Naive B cell (primary cell): Measurements from ENCODE around the gene MPHOSPH10. TPM values are rescaled to one million over a fixed set of nuclear protein-coding genes. Genes with fewer than 3 reads are reported as not detected.
"Not testable (repeated sequence)": the region's sequence is repeated elsewhere in the genome, so short reads cannot be mapped to it uniquely, and the experiment has no call there.

Experiments
- ATAC-seq, 2 donors: fragments of 150-1000 bp; cut with Tn5 transposase; 2 replicates each; pipeline ENCODE4 v1.10.0; 2021; ENCODE audit warnings: low read depth in 2 of 2, mild to moderate bottlenecking in 2 of 2, moderate library complexity in 2 of 2
- DNase-seq: peaks from one replicate; pipeline ENCODE4 v3.0.0; 2022
- H3K27ac Mint-ChIP-seq, 6 donors: one replicate each; pipeline ENCODE4 v1.8.0; 2020 to 2022; ENCODE audit warnings: mild to moderate bottlenecking in 6 of 6, mixed read lengths in 6 of 6, moderate library complexity in 5 of 6, inconsistent platforms in 2 of 6
- H3K27me3 Mint-ChIP-seq, 3 donors: one replicate each; pipeline ENCODE4 v1.8.0; 2021 to 2022; ENCODE audit warnings: mixed read lengths in 3 of 3, mild to moderate bottlenecking in 1 of 3
- H3K36me3 Mint-ChIP-seq, 2 donors: one replicate each; pipeline ENCODE4 v1.8.0; 2020 to 2022; ENCODE audit warnings: mixed read lengths in 2 of 2, inconsistent platforms in 1 of 2, mild to moderate bottlenecking in 1 of 2
- H3K4me1 Mint-ChIP-seq, 3 donors: one replicate each; pipeline ENCODE4 v1.8.0; 2020 to 2022; ENCODE audit warnings: mixed read lengths in 3 of 3, inconsistent platforms in 1 of 3, mild to moderate bottlenecking in 1 of 3, moderate library complexity in 1 of 3
- H3K4me3 Mint-ChIP-seq, 8 donors: one replicate each; pipeline ENCODE4 v1.8.0; 2020 to 2022; ENCODE audit warnings: mild to moderate bottlenecking in 8 of 8, mixed read lengths in 8 of 8, moderate library complexity in 8 of 8, inconsistent platforms in 2 of 8
- H3K9me3 Mint-ChIP-seq, 7 donors: one replicate each; pipeline ENCODE4 v1.8.0; 2020 to 2022; ENCODE audit warnings: mixed read lengths in 7 of 7, mild to moderate bottlenecking in 5 of 7, inconsistent platforms in 2 of 7, moderate library complexity in 1 of 7
- polyA plus RNA-seq, 6 donors: library from polyadenylated mRNA; unstranded; fragments of 300-500 nt; fragmentation: Illumina TruSeq; gene quantifications; one replicate each; pipeline ENCODE4 v1.2.3, GENCODE V29; 2021; ENCODE audit warnings: low read depth in 6 of 6

MPHOSPH10 gene, protein sequence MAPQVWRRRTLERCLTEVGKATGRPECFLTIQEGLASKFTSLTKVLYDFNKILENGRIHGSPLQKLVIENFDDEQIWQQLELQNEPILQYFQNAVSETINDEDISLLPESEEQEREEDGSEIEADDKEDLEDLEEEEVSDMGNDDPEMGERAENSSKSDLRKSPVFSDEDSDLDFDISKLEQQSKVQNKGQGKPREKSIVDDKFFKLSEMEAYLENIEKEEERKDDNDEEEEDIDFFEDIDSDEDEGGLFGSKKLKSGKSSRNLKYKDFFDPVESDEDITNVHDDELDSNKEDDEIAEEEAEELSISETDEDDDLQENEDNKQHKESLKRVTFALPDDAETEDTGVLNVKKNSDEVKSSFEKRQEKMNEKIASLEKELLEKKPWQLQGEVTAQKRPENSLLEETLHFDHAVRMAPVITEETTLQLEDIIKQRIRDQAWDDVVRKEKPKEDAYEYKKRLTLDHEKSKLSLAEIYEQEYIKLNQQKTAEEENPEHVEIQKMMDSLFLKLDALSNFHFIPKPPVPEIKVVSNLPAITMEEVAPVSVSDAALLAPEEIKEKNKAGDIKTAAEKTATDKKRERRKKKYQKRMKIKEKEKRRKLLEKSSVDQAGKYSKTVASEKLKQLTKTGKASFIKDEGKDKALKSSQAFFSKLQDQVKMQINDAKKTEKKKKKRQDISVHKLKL
- 10 to 100 TPM; 10.5 to 27.4 (median 22.2) TPM for polyA plus RNA-seq

DNA sequence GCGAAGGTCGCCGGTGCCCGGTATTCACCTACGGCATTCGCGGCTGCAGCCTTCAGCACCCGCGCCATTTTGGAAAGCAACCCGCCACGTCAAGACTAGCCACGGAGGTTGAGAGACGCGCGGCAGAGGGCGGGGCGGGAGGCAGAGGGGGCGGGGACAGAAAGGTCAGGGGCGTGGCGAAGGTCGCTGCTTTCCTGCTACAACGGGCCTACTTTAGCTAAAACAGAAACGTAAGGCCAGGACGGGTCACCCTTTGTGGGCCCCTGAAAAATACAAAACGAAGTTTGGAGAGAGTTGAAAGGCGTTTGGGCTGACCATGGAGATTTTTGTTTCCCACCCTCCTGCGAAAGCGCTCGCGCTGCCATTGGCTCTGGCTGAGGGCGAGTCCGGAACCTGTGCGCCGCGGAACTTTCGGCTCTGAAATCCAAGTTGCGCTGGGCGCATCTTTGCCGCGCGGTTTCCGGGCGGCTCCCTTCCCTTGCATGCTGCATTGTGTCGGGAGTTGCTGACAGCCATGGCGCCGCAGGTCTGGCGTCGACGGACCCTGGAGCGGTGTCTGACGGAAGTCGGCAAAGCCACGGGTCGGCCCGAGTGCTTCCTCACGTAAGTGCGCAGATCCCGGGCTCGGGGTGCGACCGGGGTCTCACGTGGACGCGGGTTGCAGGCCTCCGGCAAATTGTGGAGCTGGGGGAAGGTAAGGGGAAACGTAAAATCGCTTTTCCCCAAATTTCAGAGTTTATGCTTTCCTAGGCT lies at the start of gene MPHOSPH10, which contains the start of gene MCEE:
Gene MPHOSPH10 (plus strand): TSS at position 483 of the 753 bp plus-strand sequence. CDS start 32 bp downstream, at position 515.
Gene MCEE (minus strand): TSS at position 78 of the 753 bp plus-strand sequence. CDS start 10 bp downstream, at position 68.
- DNase-seq (peak; percentile 85), ATAC-seq (peak; percentile 87)
- Mint-ChIP-seq H3K27ac (peak within 1 kb of the TSS in 5 of 6 donors; percentile 60 to 92 (median 65)), H3K4me1 (peaks cover 4 to 16% (median 11%) of the 10 kb centered on the region in 3 donors), H3K9me3 (no peaks in the 10 kb centered on the region), H3K4me3 (no peak within 1 kb of the TSS), H3K36me3 (no peaks in the 10 kb centered on the region), H3K27me3 (no peaks in the 10 kb centered on the region)

DNA sequence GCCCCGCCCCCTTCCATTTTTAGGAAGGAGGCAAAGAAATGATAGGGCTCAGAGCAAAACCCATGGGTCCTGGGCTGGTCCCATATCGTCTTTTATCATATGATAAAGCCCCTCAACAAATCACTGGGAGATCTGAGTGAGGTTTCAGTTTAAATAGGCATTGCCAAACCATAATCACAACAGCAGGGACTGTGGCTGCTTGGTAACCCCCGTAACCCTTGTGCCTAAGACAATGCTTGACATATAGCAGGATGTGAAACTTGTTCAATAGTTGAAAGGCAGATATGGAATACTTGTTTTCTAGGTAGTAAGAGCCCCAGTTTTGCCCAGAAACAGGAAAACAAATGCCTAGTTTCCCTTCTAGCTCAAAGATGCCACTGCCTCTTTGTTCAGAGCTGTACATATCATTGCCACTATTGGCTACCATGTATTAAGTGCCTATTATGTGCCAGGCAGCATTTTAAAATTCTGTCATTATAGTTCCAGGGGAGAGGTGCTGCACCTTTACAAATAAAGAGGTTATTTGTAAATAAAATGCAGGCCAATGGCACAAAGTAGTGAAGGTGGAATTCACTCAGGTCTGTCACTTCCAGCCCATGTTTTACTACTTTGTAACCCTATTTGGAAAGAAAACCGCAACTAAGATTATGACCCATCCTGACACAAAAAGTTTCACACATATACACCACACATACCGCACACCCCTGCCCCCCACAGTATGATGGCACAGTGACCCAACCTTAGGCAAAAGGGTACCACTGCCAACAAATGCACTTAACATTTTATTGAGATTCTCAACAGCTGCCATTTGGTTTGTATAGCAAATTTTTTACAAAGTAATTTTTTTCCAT lies 47.8 kb upstream of the MPHOSPH10 start:
- Mint-ChIP-seq H3K27me3 (peaks cover 2 to 17% (median 6%) of the 10 kb centered on the region in 3 donors), H3K4me3 (peak overlapping the region in 4 of 8 donors; percentile 19 to 59 (median 52)), H3K9me3 (no peaks in the 10 kb centered on the region), H3K36me3 (peaks cover 5 to 11% of the 10 kb centered on the region in 2 donors), H3K4me1 (peaks cover 0 to 11% (median 3%) of the 10 kb centered on the region in 3 donors), H3K27ac (peak overlapping the region in 1 of 6 donors; percentile 60)
- DNase-seq: no peak
- ATAC-seq: no peak

DNA sequence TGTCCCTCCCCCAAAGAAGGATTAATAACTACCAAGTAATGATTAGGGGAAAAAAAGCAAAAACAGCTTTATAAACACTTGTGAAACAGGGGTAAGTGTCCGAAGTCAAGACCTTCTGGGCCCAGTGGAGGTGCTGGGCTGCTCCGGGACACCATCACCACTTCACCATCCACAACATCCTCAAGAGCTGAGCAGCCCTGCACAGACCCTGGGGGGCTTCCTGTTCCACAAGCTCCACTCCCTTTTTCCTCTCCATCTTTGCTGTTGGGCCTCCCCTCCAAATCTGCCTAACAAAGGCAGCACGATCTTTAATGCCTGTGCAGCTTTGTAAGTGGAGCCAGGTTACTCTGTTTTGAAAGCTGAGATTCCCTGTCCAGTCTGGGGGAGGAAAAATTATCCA lies 47.1 kb upstream of the MPHOSPH10 start:
- not testable (repeated sequence) for H3K36me3 Mint-ChIP-seq, DNase-seq, H3K27ac Mint-ChIP-seq, ATAC-seq, H3K9me3 Mint-ChIP-seq
- peaks cover 0 to 11% (median 3%) of the 10 kb centered on the region in 3 donors for H3K4me1 Mint-ChIP-seq
- peak overlapping the region in 1 of 8 donors; percentile 59 for H3K4me3 Mint-ChIP-seq
- H3K27me3 Mint-ChIP-seq: peaks cover 6 to 24% (median 8%) of the 10 kb centered on the region in 3 donors

DNA sequence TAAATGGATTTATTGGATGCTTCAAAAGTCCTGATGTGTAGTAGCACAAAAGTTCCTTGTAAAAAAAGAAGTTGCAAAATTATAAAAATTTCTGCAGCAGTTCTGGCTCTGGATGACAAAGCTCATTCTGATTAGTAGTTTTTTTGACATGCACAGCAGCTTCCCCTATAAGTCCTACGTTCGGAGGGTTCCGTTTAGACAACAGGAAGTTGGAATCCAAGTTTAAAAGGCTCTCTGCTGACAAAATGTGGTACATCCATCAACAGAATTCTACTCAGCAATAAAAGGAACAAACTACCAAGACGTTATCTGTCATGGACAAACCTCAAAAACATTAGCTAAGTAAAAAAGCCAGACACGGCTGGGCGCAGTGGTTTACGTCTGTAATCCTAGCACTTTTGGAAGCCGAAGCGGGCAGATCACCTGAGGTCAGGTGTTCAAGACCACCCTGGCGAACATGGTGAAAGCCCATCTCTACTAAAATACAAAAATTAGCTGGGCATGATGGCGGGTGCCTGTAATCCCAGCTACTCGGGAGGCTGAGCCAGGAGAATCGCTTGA lies 46.6 kb upstream of the MPHOSPH10 start:
- Mint-ChIP-seq H3K27ac (peak overlapping the region in 4 of 6 donors; percentile 38 to 89 (median 74)), H3K27me3 (peaks cover 6 to 28% (median 13%) of the 10 kb centered on the region in 3 donors), H3K4me1 (peaks cover 0 to 11% (median 3%) of the 10 kb centered on the region in 3 donors), H3K4me3 (peak overlapping the region; percentile 35 to 88 (median 74))
- not testable (repeated sequence) for H3K9me3 Mint-ChIP-seq, DNase-seq, H3K36me3 Mint-ChIP-seq
- ATAC-seq: peak in 1 of 2 donors; percentile 71

DNA sequence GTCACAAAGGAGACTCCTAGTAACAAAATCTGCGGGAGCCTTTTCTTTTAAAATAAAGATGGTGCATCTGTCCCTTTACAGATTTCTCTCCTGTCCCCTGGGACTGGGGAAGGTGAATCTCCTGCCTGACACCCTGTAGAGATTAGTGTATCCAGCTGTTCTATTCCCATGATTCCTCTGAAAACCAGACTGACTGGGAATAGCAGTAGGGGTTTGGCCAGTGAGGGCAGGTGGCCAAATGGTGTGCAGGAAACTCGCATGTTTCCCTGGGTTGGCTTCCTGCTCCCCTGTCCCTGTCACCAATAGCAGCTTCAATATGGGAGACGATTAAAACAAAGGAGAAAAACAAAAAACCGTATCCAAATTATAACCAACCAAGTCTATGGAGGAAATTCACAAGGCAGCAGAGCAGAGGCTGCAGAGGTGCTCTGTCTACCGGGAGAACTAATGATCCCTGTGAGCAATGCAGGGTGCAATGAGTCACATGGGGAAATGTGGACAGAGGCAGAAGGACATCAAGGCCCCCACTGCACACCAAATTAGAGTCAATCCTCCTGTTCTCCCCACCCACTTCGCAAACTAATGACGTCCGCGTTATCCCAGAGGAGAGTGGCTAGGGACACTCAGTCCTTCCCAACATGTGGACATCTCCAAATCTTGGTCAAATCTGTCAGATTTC lies 45.0 kb upstream of the MPHOSPH10 start:
- DNase-seq, ATAC-seq, H3K36me3 Mint-ChIP-seq, H3K4me3 Mint-ChIP-seq, H3K9me3 Mint-ChIP-seq: not testable (repeated sequence)
- Mint-ChIP-seq H3K4me1 (peaks cover 0 to 11% (median 3%) of the 10 kb centered on the region in 3 donors), H3K27me3 (peaks cover 12 to 45% (median 29%) of the 10 kb centered on the region in 3 donors), H3K27ac (peak overlapping the region in 1 of 6 donors; percentile 9)

DNA sequence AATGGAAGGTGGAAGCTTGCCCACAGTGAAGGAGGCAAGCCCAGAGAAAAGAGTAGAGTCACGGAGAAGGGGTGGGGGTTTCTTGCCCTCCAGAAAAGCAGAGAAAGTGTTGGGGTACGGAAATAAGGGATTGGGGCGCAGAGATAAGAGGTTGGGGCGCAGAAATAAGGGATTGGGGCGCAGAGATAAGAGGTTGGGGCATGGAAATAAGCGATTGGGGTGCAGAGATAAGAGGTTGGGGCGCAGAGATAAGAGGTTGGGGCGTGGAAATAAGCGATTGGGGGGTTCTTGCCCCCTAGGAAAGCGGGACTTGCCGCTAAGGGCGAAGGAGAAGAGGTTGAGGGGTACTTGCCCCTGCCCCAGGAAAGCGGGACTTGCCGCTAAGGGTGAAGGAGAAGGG lies 41.0 kb upstream of the MPHOSPH10 start:
- DNase-seq, H3K9me3 Mint-ChIP-seq, H3K4me1 Mint-ChIP-seq, H3K36me3 Mint-ChIP-seq, ATAC-seq: not testable (repeated sequence)
- H3K27me3 Mint-ChIP-seq: peaks cover 12 to 46% (median 30%) of the 10 kb centered on the region in 3 donors
- peak overlapping the region in 1 of 8 donors; percentile 26 for H3K4me3 Mint-ChIP-seq
- H3K27ac Mint-ChIP-seq: peak overlapping the region in 1 of 6 donors; percentile 85

DNA sequence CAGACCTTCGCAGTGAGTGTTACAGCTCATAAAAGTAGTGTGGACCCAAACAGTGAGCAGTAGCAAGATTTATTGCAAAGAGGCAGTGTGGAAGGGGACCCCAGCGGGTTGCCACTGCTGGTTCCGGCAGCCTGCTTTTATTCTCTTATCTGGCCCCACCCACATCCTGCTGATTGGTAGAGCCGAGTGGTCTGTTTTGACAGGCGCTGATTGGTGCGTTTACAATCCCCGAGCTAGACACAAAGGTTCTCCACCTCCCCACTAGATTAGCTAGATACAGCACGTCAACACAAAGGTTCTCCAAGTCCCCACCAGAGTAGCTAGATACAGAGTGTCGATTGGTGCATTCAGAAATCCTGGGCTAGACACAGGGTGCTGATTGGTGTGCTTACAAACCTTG lies 38.6 kb upstream of the MPHOSPH10 start:
- H3K36me3 Mint-ChIP-seq, DNase-seq, H3K4me3 Mint-ChIP-seq, H3K27ac Mint-ChIP-seq, H3K4me1 Mint-ChIP-seq, ATAC-seq, H3K9me3 Mint-ChIP-seq: not testable (repeated sequence)
- H3K27me3 Mint-ChIP-seq: peaks cover 14 to 37% (median 30%) of the 10 kb centered on the region in 3 donors

DNA sequence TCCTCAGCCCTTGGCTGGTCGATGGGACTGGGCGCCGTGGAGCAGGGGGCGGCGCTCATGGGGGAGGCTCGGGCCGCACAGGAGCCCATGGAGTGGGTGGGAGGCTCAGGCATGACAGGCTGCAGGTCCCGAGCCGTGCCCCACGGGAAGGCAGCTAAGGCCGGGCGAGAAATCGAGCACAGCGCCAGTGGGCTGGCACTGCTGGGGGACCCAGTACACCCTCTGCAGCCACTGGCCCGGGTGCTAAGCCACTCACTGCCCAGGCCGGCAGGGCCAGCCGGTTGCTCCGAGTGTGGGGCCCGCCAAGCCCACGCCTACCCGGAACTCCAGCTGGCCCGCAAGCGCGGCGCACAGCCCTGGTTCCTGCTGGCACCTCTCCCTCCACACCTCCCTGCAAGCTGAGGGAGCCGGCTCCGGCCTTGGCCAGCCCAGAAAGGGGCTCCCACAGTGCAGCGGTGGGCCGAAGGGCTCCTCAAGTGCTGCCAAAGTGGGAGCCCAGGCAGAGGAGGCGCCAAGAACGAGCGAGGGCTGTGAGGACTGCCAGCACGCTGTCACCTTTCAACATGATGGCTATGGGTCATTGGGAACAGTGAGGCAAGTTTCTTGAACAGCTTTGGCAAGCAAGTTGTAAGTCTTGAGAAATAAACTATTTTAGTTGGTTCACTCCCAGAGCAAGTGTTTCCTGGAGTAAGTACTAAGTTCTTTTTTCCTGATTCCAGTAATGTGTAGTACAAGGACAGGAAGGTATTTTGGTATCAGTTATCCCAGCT lies 37.8 kb upstream of the MPHOSPH10 start:
- DNase-seq, H3K9me3 Mint-ChIP-seq, H3K4me1 Mint-ChIP-seq, H3K27ac Mint-ChIP-seq, H3K36me3 Mint-ChIP-seq, ATAC-seq: not testable (repeated sequence)
- H3K27me3 Mint-ChIP-seq: peaks cover 9 to 34% (median 28%) of the 10 kb centered on the region in 3 donors
- H3K4me3 Mint-ChIP-seq: peak overlapping the region in 1 of 8 donors; percentile 19

DNA sequence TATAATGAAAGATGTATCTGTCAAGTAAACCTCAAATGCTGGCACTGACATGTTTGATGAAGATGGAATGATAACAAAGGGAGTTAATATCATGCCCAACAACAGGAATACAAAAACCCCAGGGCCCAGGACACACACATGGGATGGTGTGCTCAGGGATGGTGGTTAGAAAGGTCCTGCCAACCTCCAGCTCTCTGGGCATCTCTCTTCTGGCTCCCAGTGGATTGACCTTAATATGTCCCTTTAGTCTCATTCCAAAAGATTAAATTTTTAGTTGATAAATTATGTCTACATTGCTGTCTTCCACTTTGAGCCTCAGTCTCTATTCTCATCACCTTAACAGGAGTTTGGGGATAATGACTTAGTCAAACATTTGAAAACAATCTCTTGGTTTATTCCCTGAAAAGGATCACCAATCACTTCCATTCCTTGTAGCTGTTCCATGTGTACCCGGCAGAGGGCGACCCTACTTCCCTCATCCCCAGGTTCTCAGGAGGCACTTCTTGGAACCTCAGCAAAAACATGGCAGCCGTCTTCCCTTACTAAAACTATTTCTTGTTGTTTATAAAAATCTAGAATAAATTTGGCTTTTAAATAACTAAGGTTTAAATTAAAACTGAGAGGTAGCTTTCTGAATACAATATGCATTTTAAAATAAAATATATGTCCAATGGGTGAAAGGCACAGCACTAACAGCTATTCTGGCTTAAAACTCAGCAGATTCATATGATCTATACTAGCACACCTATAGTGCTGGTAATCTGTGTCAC lies 30.1 kb upstream of the MPHOSPH10 start:
- Mint-ChIP-seq H3K36me3 (no peaks in the 10 kb centered on the region), H3K27me3 (peaks cover 6 to 10% (median 8%) of the 10 kb centered on the region in 3 donors), H3K4me3 (no peak overlapping the region), H3K4me1 (peaks cover 0 to 4% (median 0%) of the 10 kb centered on the region in 3 donors), H3K9me3 (peaks cover 0 to 2% (median 0%) of the 10 kb centered on the region in 7 donors), H3K27ac (peak overlapping the region in 1 of 6 donors; percentile 32)
- ATAC-seq (peak in 1 of 2 donors; percentile 50), DNase-seq (peak; percentile 19)

DNA sequence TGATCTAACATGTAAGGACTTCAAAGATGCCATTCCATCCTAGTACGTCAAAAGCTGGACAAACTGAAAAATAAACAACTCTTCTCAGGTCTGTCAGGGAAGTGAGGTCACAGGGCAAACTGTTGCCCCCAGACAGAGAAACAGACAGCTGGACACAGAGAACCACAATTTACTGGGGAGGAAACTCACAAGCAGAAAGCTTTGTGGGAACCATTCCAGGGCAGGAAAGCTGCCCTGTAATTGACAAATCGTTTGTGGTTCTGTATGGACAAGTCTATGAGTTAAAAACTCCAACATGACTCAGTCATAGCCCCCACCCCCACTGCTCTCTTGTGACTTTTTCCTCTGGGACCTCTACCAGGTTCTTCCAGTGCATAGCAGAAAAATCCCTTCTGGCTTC lies 28.8 kb upstream of the MPHOSPH10 start:
- peaks cover 0 to 8% (median 0%) of the 10 kb centered on the region in 7 donors for H3K9me3 Mint-ChIP-seq
- ATAC-seq (no peak), DNase-seq (no peak)
- H3K36me3 Mint-ChIP-seq: no peaks in the 10 kb centered on the region
- H3K27me3 Mint-ChIP-seq: peaks cover 6 to 10% (median 7%) of the 10 kb centered on the region in 3 donors
- peak overlapping the region in 1 of 8 donors; percentile 17 for H3K4me3 Mint-ChIP-seq
- peaks cover 0 to 4% (median 0%) of the 10 kb centered on the region in 3 donors for H3K4me1 Mint-ChIP-seq
- H3K27ac Mint-ChIP-seq: no peak overlapping the region
